NB4 (cell line): ENCODE results near the gene P4HTM.

ENCODE experiments used
- DNase-seq: peaks from one replicate; pipeline ENCODE4 v3.0.0; 2010; ENCODE audit warnings: low read depth
- H3K4me3 ChIP-seq: one replicate; pipeline ENCODE4 v1.5.1; 2011; ENCODE audit warnings: mild to moderate bottlenecking, low read depth, low read length, moderate library complexity
- CTCF ChIP-seq: IDR thresholded peaks from one replicate; pipeline ENCODE4 v1.5.1; 2012; ENCODE audit warnings: low read depth, low read length
- MAX ChIP-seq: IDR thresholded peaks from 2 replicates; pipeline ENCODE4 v1.6.1; 2011; ENCODE audit warnings: low read depth, low read length
- MYC ChIP-seq: IDR thresholded peaks from 2 replicates; pipeline ENCODE4 v1.6.1; 2011; ENCODE audit warnings: low read depth, low read length
- POLR2A ChIP-seq: IDR thresholded peaks from 2 replicates; pipeline ENCODE4 v1.6.1; 2011; ENCODE audit warnings: mild to moderate bottlenecking; ENCODE audit not compliant: insufficient read length; ENCODE audit errors: extremely low read depth

Gene P4HTM

GRCh38 chr3:49018707-49019006, 28.6 kb downstream of the P4HTM start:
- peak overlapping the region; percentile 97 for H3K4me3 ChIP-seq
- DNase-seq: no peak
- TF ChIP-seq MYC (no peak), MAX (no peak), POLR2A (no peak), CTCF (no peak)

- H3K4me3 ChIP-seq: peak overlapping the region; percentile 97
- DNase-seq: peak; percentile 73
- TF ChIP-seq MYC (no peak), CTCF (no peak), POLR2A (no peak), MAX (no peak)
Observed at GRCh38 chr3:49019941-49020329, 29.9 kb downstream of the P4HTM start.

- peak; percentile 90 for DNase-seq
- no peak for TF ChIP-seq CTCF
- TF ChIP-seq MAX: no peak
- TF ChIP-seq MYC: no peak
- TF ChIP-seq POLR2A: no peak
- peak overlapping the region; percentile 97 for H3K4me3 ChIP-seq
Observed at GRCh38 chr3:49020330-49021212, 30.5 kb downstream of the P4HTM start.

- peak overlapping the region; percentile 97 for H3K4me3 ChIP-seq
- DNase-seq: peak; percentile 97
- peak; percentile 99 for TF ChIP-seq POLR2A
- peak; percentile 27; the same call in 1 of the 2 replicates for TF ChIP-seq MAX
- no peak for TF ChIP-seq CTCF
- TF ChIP-seq MYC: peak; percentile 60
Observed at GRCh38 chr3:49021213-49021812, 31.3 kb downstream of the P4HTM start.

- H3K4me3 ChIP-seq: peak within 1 kb of the TSS; percentile 97
- TF ChIP-seq MAX: peak; percentile 22; the same call in 1 of the 2 replicates
- TF ChIP-seq POLR2A: peak; percentile 79
- peak; percentile 76 for TF ChIP-seq CTCF
- TF ChIP-seq MYC: peak; percentile 85
- DNase-seq: peak; percentile 95
Observed at GRCh38 chr3:49021813-49022687, 32.0 kb downstream of the P4HTM start, which contains the start of gene NDUFAF3. Gene NDUFAF3, plus strand, starts transcription at chr3:49022121. Its CDS starts 24 bp downstream, at chr3:49022145.
